ENCODE measurements around the gene ZNF865. TPM values are rescaled to one million over a fixed set of nuclear protein-coding genes. Genes with fewer than 3 reads are reported as not detected.

Gene ZNF865
- total and polyA plus RNA-seq, 2 of the 8 experiments (the other 6 are each of a cell fraction or from before 2014, with no cell fraction given) = 3.5 to 13.6 TPM

DNA sequence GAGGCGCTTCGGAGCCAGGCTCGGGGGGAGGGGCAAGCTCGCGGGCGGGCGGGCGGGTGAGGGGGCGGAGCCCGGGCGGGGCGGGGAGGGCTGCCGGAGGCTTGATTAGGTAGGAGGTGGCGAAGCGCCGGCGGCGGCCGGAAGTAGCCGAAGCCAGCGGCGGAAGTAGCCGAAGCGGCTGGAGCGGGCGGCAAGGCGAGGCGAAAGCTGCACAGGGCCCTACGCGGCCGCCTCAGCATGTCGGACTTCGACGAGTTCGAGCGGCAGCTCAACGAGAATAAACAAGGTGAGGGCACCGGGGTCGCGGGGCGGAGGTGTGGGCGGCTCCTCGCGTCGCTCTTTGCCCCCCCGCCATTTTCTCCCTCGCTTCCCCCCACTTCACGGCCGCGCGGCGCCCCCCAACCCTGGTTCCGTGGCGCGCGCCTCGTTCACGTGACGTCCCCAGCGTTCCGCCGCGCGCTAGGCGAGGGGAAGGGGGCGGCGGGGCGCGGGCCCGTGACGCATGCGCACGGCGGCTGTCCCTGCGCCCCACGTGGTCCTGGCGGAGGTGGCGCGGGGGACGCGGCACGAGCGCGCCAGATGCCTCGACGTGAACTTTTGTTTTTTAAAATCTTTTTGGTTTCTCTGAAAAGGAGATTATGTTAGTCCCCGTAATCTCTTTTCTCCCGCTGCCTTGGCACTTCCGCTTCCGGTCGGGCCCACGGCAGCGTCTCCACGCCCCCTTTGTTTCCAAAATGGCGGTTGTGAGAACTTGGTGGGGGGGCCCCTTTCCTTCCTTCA, 49.6 kb downstream of the ZNF865 start, which contains the start of gene U2AF2 (continued):
- TF ChIP-seq HDAC2 (IDR thresholded peaks at IDR 0.05; ENCODE audit: borderline replicate concordance in 1 of 2, low read depth in 2 of 2, low read length in 2 of 2) = 0 out of 4 replicates have a peak, but pooled peaks of 1 of the 2 experiments have one; percentile 36
- TF ChIP-seq, protein P1, sequence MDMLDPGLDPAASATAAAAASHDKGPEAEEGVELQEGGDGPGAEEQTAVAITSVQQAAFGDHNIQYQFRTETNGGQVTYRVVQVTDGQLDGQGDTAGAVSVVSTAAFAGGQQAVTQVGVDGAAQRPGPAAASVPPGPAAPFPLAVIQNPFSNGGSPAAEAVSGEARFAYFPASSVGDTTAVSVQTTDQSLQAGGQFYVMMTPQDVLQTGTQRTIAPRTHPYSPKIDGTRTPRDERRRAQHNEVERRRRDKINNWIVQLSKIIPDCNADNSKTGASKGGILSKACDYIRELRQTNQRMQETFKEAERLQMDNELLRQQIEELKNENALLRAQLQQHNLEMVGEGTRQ (IDR thresholded peaks at IDR 0.05; ENCODE audit: low read length) = peak; percentile 51; the same call in 1 of the 2 replicates
- no peak for TF ChIP-seq JUN (IDR thresholded peaks at IDR 0.05; ENCODE audit: low read depth, low read length)
- TF ChIP-seq YY1 (IDR thresholded peaks at IDR 0.05; ENCODE audit: low read depth, low read length) = peak; percentile 95
- no peak for TF ChIP-seq SAP30 (IDR thresholded peaks at IDR 0.05; ENCODE audit: insufficient read depth, insufficient replicate concordance, low read length)
- TF ChIP-seq SP1 (IDR thresholded peaks at IDR 0.05; ENCODE audit: low read depth, low read length) = no peak
- no peak for TF ChIP-seq RAD21 (IDR thresholded peaks at IDR 0.05 in 1 of 2, conservative IDR thresholded peaks at IDR 0.05 in 1 of 2; ENCODE audit: low read depth in 2 of 2, low read length in 2 of 2)
- TF ChIP-seq TAF7 (optimal IDR thresholded peaks at IDR 0.05; ENCODE audit: borderline replicate concordance, low read depth, low read length) = no peak
- TF ChIP-seq ASH2L (IDR thresholded peaks at IDR 0.05; ENCODE audit: low read length) = peak; percentile 87
- no peak for TF ChIP-seq SP2 (IDR thresholded peaks at IDR 0.05; ENCODE audit: low read length)
- TF ChIP-seq TEAD4 (IDR thresholded peaks at IDR 0.05; ENCODE audit: low read depth, low read length) = no peak
- TF ChIP-seq, protein P2, sequence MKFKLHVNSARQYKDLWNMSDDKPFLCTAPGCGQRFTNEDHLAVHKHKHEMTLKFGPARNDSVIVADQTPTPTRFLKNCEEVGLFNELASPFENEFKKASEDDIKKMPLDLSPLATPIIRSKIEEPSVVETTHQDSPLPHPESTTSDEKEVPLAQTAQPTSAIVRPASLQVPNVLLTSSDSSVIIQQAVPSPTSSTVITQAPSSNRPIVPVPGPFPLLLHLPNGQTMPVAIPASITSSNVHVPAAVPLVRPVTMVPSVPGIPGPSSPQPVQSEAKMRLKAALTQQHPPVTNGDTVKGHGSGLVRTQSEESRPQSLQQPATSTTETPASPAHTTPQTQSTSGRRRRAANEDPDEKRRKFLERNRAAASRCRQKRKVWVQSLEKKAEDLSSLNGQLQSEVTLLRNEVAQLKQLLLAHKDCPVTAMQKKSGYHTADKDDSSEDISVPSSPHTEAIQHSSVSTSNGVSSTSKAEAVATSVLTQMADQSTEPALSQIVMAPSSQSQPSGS (IDR thresholded peaks at IDR 0.05; ENCODE audit: low read length) = no peak
- TF ChIP-seq FOSL1 (IDR thresholded peaks at IDR 0.05; ENCODE audit: insufficient read depth, low read depth, low read length) = no peak
- TF ChIP-seq EZH2 (IDR thresholded peaks at IDR 0.05; ENCODE audit: low read depth, low read length, severe bottlenecking) = no peak
- no peak for TF ChIP-seq SIX5 (IDR thresholded peaks at IDR 0.05; ENCODE audit: low read depth, low read length)
- TF ChIP-seq KDM4A (IDR thresholded peaks at IDR 0.05; ENCODE audit: low read depth, low read length, severe bottlenecking) = peak; percentile 5
- TF ChIP-seq CHD2 (IDR thresholded peaks at IDR 0.05; ENCODE audit: low read length) = no peak
- no peak for TF ChIP-seq EGR1 (IDR thresholded peaks at IDR 0.05; ENCODE audit: borderline replicate concordance, low read depth, low read length)
- TF ChIP-seq, protein P3, sequence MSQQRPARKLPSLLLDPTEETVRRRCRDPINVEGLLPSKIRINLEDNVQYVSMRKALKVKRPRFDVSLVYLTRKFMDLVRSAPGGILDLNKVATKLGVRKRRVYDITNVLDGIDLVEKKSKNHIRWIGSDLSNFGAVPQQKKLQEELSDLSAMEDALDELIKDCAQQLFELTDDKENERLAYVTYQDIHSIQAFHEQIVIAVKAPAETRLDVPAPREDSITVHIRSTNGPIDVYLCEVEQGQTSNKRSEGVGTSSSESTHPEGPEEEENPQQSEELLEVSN (IDR thresholded peaks at IDR 0.05) = peak; percentile 88
- TF ChIP-seq GABPA (IDR thresholded peaks at IDR 0.05; ENCODE audit: borderline replicate concordance, insufficient read depth, low read length) = peak; percentile 84; the same call in 1 of the 2 replicates

Data from H1 (cell line).